HAP-1 (cell line): ENCODE measurements around the gene POMP.

Experiments
- DNase-seq, 2 experiments: peaks; one replicate each; pipeline ENCODE4 v3.0.0-alpha.2; 2016 to 2020; ENCODE audit warnings: low spot score in 2 of 2
- H3K27me3 ChIP-seq: fragments of 250-450 bp; sonication (Bioruptor Pico); 2 replicates; pipeline ENCODE4 v1.5.1; 2020; ENCODE audit warnings: low read depth, mild to moderate bottlenecking, moderate library complexity
- H3K36me3 ChIP-seq: fragments of 250-450 bp; sonication (Bioruptor Pico); replicated peaks from 2 replicates; pipeline ENCODE4 v1.5.1; 2020; ENCODE audit warnings: mild to moderate bottlenecking
- H3K4me1 ChIP-seq: fragments of 250-450 bp; sonication (Bioruptor Pico); 2 replicates; pipeline ENCODE4 v1.5.1; 2020; ENCODE audit warnings: mild to moderate bottlenecking
- H3K4me3 ChIP-seq: fragments of 250-450 bp; sonication (Bioruptor Pico); 2 replicates; pipeline ENCODE4 v1.5.1; 2020; ENCODE audit warnings: mild to moderate bottlenecking, moderate library complexity
- H3K9me3 ChIP-seq: fragments of 250-450 bp; sonication (Bioruptor Pico); 2 replicates; pipeline ENCODE4 v1.5.1; 2020; ENCODE audit warnings: mild to moderate bottlenecking, moderate library complexity
- in situ Hi-C: fragments of 300-500 bp; cut with MboI; formaldehyde crosslinking; loops from 3 replicates; pipeline ENCODE4 v1.14.3; 2020; ENCODE audit warnings: low sequenced_read_pairs, inconsistent platforms, mixed read lengths

The POMP gene

DNA sequence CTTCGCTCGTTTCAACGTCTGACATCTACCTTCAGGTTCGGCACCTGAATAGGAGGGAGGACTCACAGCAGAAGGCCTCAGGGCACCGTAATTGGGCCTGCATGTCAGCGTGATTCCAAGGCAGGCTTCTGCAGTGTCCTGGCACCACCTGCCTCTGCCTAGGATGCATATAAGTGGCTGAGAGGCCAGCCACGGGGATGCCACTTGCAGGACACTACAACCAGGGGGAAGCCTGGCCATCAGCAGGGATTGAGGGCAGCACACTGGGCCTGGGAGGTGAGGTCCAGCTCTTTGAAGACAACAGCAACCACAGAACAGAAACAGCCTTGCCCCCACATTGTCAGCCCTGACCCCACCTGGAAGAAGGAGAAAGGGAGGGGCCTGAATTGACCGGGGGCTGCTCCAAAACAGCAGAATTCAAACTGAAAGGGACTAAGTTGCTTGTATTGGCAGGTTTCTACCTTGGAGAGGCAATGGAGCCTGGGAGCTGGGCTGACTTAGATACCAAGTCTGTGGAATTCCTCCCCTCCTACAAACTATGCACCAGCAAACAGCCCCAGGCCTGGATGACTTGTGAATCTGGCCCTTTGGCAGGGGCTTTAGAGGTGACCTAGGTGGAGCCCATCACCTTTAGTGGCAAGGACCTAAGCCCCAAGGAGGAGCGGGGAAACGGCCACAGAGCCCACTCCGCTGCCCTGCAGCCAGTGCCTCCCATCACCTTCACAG, 34.1 kb upstream of the POMP start:
- DNase-seq = no peak
- Histone ChIP-seq H3K4me3 (no peak overlapping the region), H3K36me3 (no peaks in the 10 kb centered on the region), H3K4me1 (peaks cover 12% of the 10 kb centered on the region), H3K27me3 (no peaks in the 10 kb centered on the region; the same call in 1 of the 2 replicates), H3K9me3 (no peaks in the 10 kb centered on the region)
- in situ Hi-C loops = no loop called here

DNA sequence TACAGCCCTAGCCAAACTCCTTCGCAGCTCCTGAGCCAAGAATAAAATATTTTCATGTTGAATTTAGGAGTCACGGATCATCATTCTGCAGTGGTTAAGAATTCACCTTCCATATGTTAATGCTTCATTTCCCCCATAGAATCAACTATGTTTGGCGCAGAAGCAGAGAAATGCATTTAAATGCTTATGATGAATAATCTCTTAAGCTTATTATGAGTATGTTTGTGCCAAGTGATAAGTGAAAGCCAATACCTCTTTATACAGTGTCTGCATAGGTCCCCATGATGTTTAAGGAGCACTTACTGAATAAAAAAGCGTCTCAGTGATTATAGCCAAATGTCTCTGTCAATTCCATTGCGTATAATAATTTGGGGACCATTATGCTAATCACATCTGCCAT, 32.7 kb upstream of the POMP start:
- Histone ChIP-seq H3K4me1 (peaks cover 12% of the 10 kb centered on the region), H3K36me3 (no peaks in the 10 kb centered on the region), H3K9me3 (no peaks in the 10 kb centered on the region), H3K4me3 (no peak overlapping the region), H3K27me3 (no peaks in the 10 kb centered on the region; the same call in 1 of the 2 replicates)
- in situ Hi-C loops = no loop called here
- peak in 1 of 2 experiments; percentile 86 for DNase-seq

DNA sequence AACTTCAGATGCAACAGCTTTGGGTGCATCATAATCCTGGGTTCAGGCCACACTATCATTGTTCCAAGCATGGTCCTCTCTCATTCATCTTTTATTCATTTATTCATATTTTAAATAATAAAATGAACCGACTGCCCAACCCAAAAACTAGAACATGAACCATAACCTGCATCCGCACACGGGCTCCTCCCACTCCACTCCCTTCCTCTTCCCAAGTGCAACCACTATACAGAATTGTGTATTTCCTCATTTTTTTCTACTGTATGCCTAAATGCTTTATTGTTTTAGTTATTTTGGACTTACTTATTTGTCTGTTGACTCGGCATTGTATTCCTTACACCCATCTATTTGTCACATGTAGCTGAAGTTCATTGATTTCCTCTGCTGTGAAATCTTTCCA, 30.7 kb upstream of the POMP start:
- no peak for DNase-seq
- Histone ChIP-seq H3K9me3 (no peaks in the 10 kb centered on the region), H3K4me3 (no peak overlapping the region), H3K36me3 (no peaks in the 10 kb centered on the region), H3K27me3 (no peaks in the 10 kb centered on the region; the same call in 1 of the 2 replicates), H3K4me1 (peaks cover 12% of the 10 kb centered on the region)
- in situ Hi-C loops = no loop called here

DNA sequence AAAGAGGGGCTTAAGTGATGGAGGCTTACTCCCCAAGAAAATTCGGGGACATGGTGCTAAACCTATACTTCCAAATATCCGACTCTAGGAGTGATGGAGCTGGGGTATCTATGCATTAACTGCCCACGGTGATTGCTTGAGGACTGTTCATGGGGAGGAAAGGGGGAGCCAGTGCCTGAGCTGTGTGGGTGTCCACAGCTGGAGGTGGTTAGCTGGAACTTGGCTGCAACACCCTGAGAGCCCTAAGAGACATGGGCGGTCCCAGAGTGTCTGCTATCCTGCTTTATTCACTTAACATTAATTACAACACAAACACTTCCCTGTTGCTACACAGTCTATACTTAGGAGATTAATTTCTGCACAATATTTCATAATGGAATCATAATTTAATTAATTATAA, 28.1 kb upstream of the POMP start:
- no peak overlapping the region for H3K4me3 ChIP-seq
- no peaks in the 10 kb centered on the region for H3K36me3 ChIP-seq
- in situ Hi-C loops = no loop called here
- no peaks in the 10 kb centered on the region; the same call in 1 of the 2 replicates for H3K27me3 ChIP-seq
- H3K4me1 ChIP-seq = peaks cover 22% of the 10 kb centered on the region
- DNase-seq = no peak
- H3K9me3 ChIP-seq = no peaks in the 10 kb centered on the region

DNA sequence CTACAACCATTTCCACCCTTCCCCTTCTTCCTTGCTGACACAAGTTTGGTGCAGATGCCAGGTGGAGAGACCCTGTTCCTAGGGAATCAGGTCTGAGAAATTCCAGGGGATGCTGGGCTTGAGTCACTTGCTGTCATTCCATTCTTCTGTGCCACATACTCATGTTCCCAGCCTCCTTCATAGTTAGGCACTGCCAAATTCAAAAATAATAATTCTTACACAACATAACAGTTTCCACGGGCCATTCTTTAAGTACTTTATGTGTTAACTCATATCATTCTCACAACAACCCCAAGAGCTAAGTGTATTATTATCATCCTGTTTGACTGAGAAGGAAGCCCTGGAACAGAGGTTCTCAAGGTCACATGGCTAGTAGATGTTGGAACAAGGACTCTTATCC, 27.1 kb upstream of the POMP start:
- Histone ChIP-seq H3K4me3 (no peak overlapping the region), H3K27me3 (no peaks in the 10 kb centered on the region; the same call in 1 of the 2 replicates), H3K9me3 (no peaks in the 10 kb centered on the region), H3K36me3 (no peaks in the 10 kb centered on the region), H3K4me1 (peaks cover 13% of the 10 kb centered on the region)
- no peak for DNase-seq
- in situ Hi-C loops = no loop called here

DNA sequence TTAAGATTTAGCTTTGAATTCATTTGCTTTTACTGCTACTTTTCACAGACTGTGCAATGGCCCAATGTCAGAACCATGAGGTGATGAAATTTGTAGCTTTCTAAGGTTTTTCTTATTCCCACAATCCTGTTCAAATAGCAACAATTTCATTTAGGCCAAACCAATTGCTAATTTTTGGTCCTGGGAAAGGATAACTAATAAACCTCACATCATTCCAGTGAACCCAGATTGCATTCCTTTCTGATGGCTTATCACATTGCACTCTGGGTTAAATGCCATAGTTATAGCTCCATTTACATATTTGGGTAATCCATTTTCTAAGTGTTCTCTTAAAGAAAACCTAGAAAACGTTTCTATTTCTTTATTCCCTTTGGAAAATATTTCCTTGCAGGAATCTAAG, 22.9 kb upstream of the POMP start:
- H3K9me3 ChIP-seq = no peaks in the 10 kb centered on the region
- in situ Hi-C loops = no loop called here
- peaks cover 21% of the 10 kb centered on the region for H3K4me1 ChIP-seq

DNA sequence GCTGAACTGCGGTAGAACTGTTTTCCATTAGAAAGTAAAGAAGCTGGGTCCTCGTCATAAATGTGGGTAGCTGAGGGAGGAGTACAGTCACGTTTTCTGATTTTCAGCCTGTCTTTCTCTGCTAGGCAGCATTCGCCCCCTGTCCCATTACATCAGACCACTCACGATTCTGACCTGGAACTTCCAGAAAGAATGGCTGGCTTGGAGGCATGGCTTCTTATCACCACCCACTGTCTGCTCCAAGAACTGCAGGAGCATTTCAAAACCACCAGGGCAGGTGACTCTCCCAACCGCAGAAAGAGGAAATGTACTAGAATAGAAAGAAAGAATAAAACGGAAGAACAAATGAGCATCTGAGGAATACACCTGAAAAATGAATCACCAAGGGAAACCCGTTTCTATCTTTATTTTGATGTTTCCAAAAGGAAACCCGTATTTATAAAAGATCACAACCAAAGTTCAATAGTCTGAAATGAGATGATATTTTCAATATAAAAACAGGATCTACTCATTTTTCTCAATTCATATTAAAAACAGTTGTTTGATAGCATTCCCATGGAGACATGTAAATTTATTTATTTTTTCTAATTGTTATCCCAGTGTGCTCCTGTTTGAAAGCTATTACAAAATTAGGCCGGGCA, 22.1 kb upstream of the POMP start:
- Histone ChIP-seq H3K4me3 (no peak overlapping the region), H3K27me3 (no peaks in the 10 kb centered on the region), H3K36me3 (no peaks in the 10 kb centered on the region), H3K9me3 (no peaks in the 10 kb centered on the region), H3K4me1 (peaks cover 21% of the 10 kb centered on the region)
- in situ Hi-C loops = no loop called here
- peak; percentile 64 to 72 for DNase-seq

More for the DNA sequence above, 22.9 kb upstream of the POMP start:
- Histone ChIP-seq H3K27me3 (no peaks in the 10 kb centered on the region), H3K36me3 (no peaks in the 10 kb centered on the region), H3K4me3 (no peak overlapping the region)
- DNase-seq = no peak

DNA sequence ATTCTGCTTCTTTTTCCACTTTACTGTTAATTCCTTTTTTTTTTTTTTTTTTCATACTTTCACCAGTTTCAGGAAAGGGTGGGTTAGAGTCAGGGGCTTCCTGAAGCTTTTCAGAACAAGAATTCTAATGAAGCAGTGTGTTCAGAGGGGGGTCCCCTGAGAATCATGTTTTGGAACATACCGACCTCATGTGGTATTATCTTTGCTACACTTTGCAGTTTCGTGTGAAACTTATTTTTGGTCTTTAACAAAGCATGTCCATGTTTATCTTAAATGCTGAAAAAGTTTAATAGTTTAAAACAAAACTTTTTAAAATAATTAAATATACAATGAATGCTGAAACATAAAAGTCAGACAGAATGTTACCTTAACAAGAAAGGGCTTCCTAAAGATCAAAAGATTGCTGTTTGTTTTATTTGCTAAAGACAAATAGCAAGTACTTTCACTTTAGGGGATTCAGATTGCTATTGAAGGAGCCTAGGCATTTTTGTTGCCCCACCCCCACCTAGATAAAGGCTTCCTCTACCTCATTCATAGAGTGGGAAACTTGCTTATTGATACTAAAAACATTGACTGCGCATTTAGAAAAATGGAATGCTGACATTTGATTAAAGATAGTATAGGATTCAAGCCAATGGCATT, 21.1 kb upstream of the POMP start:
- peaks cover 21% of the 10 kb centered on the region for H3K4me1 ChIP-seq
- in situ Hi-C loops = no loop called here
- no peaks in the 10 kb centered on the region for H3K36me3 ChIP-seq
- DNase-seq = no peak
- no peaks in the 10 kb centered on the region for H3K27me3 ChIP-seq
- no peak overlapping the region for H3K4me3 ChIP-seq
- H3K9me3 ChIP-seq = no peaks in the 10 kb centered on the region

DNA sequence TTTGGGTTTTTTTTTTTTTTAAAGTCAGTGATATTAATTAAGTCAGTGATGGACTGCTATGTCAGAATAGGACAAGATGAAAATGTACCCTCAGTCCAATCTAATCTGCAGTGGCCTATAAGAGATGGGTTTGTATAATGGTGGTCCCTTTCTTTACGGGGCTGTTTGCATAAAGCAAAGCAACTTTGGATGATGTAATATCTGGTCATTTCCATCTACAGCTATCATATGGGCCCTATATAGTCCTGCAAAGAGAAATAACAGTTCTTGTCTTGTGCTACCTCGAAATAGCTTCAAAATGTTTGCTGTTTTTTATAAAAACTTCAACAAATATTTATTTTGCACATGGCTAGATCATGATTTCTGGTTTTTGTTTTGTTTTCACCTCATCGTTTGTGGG, 20.2 kb upstream of the POMP start:
- Histone ChIP-seq H3K4me1 (peaks cover 21% of the 10 kb centered on the region), H3K36me3 (no peaks in the 10 kb centered on the region), H3K9me3 (no peaks in the 10 kb centered on the region), H3K27me3 (no peaks in the 10 kb centered on the region), H3K4me3 (no peak overlapping the region)
- DNase-seq = no peak
- in situ Hi-C loops = no loop called here

DNA sequence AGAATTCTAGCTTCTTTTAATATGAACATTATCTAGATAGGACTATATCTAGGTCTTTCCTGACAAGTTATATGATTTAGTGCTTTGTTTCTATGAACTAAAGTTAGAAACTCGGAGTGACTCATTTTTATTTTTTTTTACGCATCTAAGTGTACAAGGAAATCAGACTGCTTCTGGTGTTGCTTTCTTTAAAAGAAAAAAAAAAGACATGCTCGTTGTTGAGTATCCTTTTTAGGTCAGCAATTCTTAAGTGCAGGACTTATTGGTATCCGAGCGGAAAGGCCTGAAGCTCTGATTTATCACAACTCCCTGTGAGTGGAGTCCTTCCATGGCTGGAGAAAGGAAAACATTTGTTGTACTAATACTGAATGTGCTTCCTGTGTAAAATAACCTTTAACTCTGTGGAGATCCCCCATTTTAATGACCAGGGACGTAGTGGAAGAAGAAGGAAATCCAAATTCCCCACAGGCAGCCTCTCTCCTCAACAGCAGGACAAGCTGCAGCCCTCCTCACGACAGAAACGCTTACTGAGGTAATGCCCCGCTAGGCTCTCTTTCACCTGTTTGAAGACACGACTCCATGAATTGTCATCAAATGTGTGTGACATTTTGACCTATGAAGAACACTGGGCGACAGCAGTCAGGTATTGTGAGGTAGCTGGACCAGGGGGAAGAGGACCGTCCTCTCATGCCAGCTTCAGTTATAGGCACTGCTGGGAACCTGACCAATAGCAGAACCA, 17.9 kb upstream of the POMP start:
- DNase-seq = no peak
- Histone ChIP-seq H3K4me3 (no peak overlapping the region), H3K9me3 (no peaks in the 10 kb centered on the region), H3K4me1 (peaks cover 11% of the 10 kb centered on the region), H3K27me3 (no peaks in the 10 kb centered on the region), H3K36me3 (no peaks in the 10 kb centered on the region)
- in situ Hi-C loops = loop anchor here (5.0 kb wide), 1 partner anchor 319 kb away; no protein-coding TSS in a partner anchor

DNA sequence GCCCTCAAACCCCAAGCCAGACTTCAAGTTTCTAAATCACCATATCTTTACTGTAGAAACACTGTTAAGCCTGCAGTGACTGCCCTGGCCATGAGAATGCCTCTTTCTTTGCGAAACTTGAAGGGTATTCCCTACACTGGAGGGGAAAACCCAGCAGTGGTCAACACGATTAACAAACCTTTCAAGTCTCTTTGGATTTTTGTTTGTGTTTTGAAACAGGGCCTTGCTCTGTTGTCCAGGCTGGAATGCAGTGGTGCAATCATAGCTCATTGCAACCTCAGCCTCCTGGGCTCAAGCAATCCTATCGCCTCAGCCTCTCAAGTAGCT, 17.4 kb upstream of the POMP start:
- DNase-seq = no peak
- in situ Hi-C loops = loop anchor here (5.0 kb wide), 1 partner anchor 319 kb away; no protein-coding TSS in a partner anchor
- Histone ChIP-seq H3K4me1 (peaks cover 11% of the 10 kb centered on the region), H3K9me3 (no peaks in the 10 kb centered on the region), H3K4me3 (no peak overlapping the region), H3K27me3 (no peaks in the 10 kb centered on the region), H3K36me3 (no peaks in the 10 kb centered on the region)

DNA sequence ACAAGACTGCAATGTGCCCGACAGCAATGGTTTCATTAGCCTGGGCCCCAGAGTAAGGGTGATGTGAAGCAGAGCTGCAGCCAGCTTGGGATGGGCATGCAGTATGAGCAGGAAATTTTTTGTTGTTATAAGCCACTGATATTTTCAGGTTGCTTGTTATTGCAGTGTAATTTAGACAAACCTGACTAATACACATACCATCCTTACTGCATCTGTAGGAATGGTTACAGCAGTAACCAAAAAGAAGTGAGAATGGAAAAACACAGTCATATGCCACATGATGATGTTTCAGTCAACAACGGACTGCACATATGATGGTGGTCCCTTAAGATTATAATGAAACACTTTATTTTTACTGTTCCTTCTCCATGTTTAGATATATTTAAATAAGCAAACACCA, 8.6 kb upstream of the POMP start:
- Histone ChIP-seq H3K4me1 (peaks cover 2% of the 10 kb centered on the region; the same call in 1 of the 2 replicates), H3K9me3 (no peaks in the 10 kb centered on the region), H3K36me3 (no peaks in the 10 kb centered on the region), H3K27me3 (no peaks in the 10 kb centered on the region), H3K4me3 (no peak overlapping the region)
- in situ Hi-C loops = no loop called here
- no peak for DNase-seq

DNA sequence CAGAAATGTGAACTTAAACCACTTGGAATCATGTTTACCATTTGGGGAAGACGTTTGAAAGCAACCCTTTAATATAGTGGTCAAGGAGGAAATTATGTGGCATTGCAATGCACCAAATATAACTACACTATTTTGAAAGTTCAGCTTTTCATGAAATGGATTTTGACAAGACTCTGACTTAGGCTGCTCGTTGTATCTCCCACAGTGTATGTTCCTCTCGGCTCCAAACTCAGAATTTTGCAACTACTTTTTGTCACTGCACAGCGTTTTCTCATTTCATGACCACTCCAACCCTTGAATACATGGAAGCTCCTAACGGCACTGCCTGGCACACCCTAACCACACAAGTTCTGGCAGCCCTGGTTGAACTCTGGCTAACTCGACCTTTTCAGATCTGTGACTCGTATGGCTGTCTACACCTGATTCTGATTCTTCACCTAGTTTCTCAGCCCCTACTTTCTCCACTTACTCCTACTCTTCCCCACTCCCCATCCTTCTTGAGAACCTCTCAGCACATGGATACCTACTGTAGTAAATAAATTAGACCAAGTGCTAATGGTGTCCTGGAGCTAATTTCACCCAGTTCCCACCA, 7.0 kb upstream of the POMP start:
- in situ Hi-C loops = no loop called here
- Histone ChIP-seq H3K27me3 (no peaks in the 10 kb centered on the region), H3K9me3 (no peaks in the 10 kb centered on the region), H3K4me1 (peaks cover 18% of the 10 kb centered on the region), H3K36me3 (no peaks in the 10 kb centered on the region), H3K4me3 (no peak overlapping the region)
- DNase-seq = no peak
